Uterus (tissue), 2 donors: ENCODE measurements around the gene CHST8.

Experiments
- CTCF ChIP-seq, 4 experiments: fragments of 200-600 bp in 2 of 4; fragments of 450-650 bp in 2 of 4; sonication (generic) in 2 of 4; IDR thresholded peaks; one replicate each; pipeline ENCODE4 v1.5.1; 2016 to 2019; ENCODE audit warnings: antibody characterized with exemption in 4 of 4, mild to moderate bottlenecking in 2 of 4, moderate library complexity in 1 of 4
- POLR2A ChIP-seq, 2 donors: fragments of 450-650 bp; IDR thresholded peaks; one replicate each; pipeline ENCODE4 v1.6.1; 2016; ENCODE audit warnings: antibody characterized with exemption in 2 of 2, mild to moderate bottlenecking in 1 of 2, moderate library complexity in 1 of 2

GRCh38 chr19:33621065-33621785 is 528 bp upstream of the CHST8 start:
- TF ChIP-seq CTCF (IDR thresholded peaks at IDR 0.05) (no peak), POLR2A (IDR thresholded peaks at IDR 0.05) (no peak)
